K562 (cell line): ENCODE measurements around the gene IL5. TPM values are rescaled to one million over a fixed set of nuclear protein-coding genes. Genes with fewer than 3 reads are reported as not detected.

ENCODE experiments used
- CUX1 ChIP-seq: fragments of 200-800 bp; sonication (Bioruptor generic); IDR thresholded peaks from 2 replicates; pipeline ENCODE4 v1.6.1; 2016; ENCODE audit warnings: missing genetic modification characterization, missing compliant biosample characterization
- POLR2AphosphoS5 ChIP-seq: IDR thresholded peaks from 2 replicates; pipeline ENCODE4 v1.6.1; 2011; ENCODE audit warnings: mild to moderate bottlenecking, low read depth, low read length, moderate library complexity; ENCODE audit not compliant: control insufficient read depth, insufficient read depth
- ZNF699 ChIP-seq: fragments of 250-450 bp; sonication (Bioruptor Pico); IDR thresholded peaks from 2 replicates; pipeline ENCODE4 v1.8.0; 2021; ENCODE audit warnings: mild to moderate bottlenecking, moderate library complexity; ENCODE audit not compliant: insufficient replicate concordance
- polyA plus RNA-seq, 8 experiments: library from polyadenylated mRNA; depleted of rRNA in 4 of 8; stranded (reverse) in 5 of 8; unstranded in 3 of 8; fragments of >200 nt; fragmentation: Nextera tagmentation in 2 of 8; fragmentation: Illumina TruSeq in 1 of 8; extraction: Ambion mirVana in 2 of 8; extraction: Trizol in 1 of 8; gene quantifications; 2 replicates each; pipeline versions ENCODE4 v1.2.1 to v1.2.3, GENCODE V29; 2011 to 2014; ENCODE audit warnings: inconsistent platforms in 1 of 8, missing spikeins in 1 of 8
- total RNA-seq, 7 experiments: library from RNA; depleted of rRNA in 6 of 7; stranded (reverse); fragments of >200 nt in 6 of 7; fragmentation: Illumina TruSeq in 2 of 7; extraction: Trizol in 2 of 7; gene quantifications; 2 replicates each; pipeline versions ENCODE4 v1.2.1 to v1.2.3, GENCODE V29; 2011 to 2021; ENCODE audit warnings: low replicate concordance in 1 of 7

The IL5 gene
- total and polyA plus RNA-seq, 9 of the 15 experiments (the other 6 are each of a cell fraction or from before 2014, with no cell fraction given): 0.44 TPM; not detected in 8

- no peak for TF ChIP-seq CUX1 (CRISPR knock-in tag)
- TF ChIP-seq POLR2AphosphoS5: no peak
- TF ChIP-seq ZNF699 (CRISPR knock-in tag): no peak
Observed at GRCh38 chr5:132557478-132558172, 14.3 kb upstream of the IL5 start (continued).
